22Rv1 (cell line): ENCODE data around the gene PARP11.

Experiments used
- ZFX ChIP-seq: fragments of 450-650 bp; IDR thresholded peaks from 2 replicates; pipeline ENCODE4 v1.6.1; 2017; ENCODE audit warnings: antibody characterized with exemption, borderline replicate concordance
- TF ChIP-seq, protein P1 (sequence below): fragments of 450-650 bp; IDR thresholded peaks from 2 replicates; pipeline ENCODE4 v1.5.1; 2017; ENCODE audit warnings: mild to moderate bottlenecking

GRCh38 chr12:3871356-3871755 is 1.8 kb downstream of the PARP11 start:
- TF ChIP-seq, protein P1, sequence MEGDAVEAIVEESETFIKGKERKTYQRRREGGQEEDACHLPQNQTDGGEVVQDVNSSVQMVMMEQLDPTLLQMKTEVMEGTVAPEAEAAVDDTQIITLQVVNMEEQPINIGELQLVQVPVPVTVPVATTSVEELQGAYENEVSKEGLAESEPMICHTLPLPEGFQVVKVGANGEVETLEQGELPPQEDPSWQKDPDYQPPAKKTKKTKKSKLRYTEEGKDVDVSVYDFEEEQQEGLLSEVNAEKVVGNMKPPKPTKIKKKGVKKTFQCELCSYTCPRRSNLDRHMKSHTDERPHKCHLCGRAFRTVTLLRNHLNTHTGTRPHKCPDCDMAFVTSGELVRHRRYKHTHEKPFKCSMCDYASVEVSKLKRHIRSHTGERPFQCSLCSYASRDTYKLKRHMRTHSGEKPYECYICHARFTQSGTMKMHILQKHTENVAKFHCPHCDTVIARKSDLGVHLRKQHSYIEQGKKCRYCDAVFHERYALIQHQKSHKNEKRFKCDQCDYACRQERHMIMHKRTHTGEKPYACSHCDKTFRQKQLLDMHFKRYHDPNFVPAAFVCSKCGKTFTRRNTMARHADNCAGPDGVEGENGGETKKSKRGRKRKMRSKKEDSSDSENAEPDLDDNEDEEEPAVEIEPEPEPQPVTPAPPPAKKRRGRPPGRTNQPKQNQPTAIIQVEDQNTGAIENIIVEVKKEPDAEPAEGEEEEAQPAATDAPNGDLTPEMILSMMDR, result no peak
- no peak for TF ChIP-seq ZFX
